H9 (cell line): ENCODE data around the gene CCKAR. TPM values are rescaled to one million over a fixed set of nuclear protein-coding genes. Genes with fewer than 3 reads are reported as not detected.

Source experiments
- DNase-seq: peaks from one replicate; pipeline ENCODE4 v3.0.0-alpha.2; 2017
- H2AFZ ChIP-seq: one replicate; pipeline ENCODE4 v1.6.1; 2013; ENCODE audit warnings: mild to moderate bottlenecking, low read length, control low read depth, moderate library complexity
- H2AK5ac ChIP-seq: 2 replicates; pipeline ENCODE4 v1.6.1; 2013; ENCODE audit warnings: low read length, control low read depth, mixed read lengths; ENCODE audit not compliant: insufficient read length
- H2BK120ac ChIP-seq: one replicate; pipeline ENCODE4 v1.6.1; 2013; ENCODE audit warnings: low read depth, mild to moderate bottlenecking, low read length, control low read depth, inconsistent platforms; ENCODE audit not compliant: poor library complexity, severe bottlenecking
- H2BK12ac ChIP-seq: 2 replicates; pipeline ENCODE4 v1.6.1; 2013; ENCODE audit warnings: low read length, control low read depth, mixed read lengths, low read depth; ENCODE audit not compliant: insufficient read length
- H2BK15ac ChIP-seq: 2 replicates; pipeline ENCODE4 v1.6.1; 2013; ENCODE audit warnings: low read depth, low read length, control low read depth
- H2BK20ac ChIP-seq: one replicate; pipeline ENCODE4 v1.6.1; 2013; ENCODE audit warnings: low read depth, mild to moderate bottlenecking, low read length, control low read depth, inconsistent platforms; ENCODE audit not compliant: poor library complexity, severe bottlenecking
- H2BK5ac ChIP-seq: 2 replicates; pipeline ENCODE4 v1.6.1; 2013; ENCODE audit warnings: low read length, control low read depth, mixed read lengths; ENCODE audit not compliant: insufficient read length
- H3K14ac ChIP-seq: 2 replicates; pipeline ENCODE4 v1.6.1; 2013; ENCODE audit warnings: low read length, control low read depth; ENCODE audit not compliant: insufficient read depth
- H3K18ac ChIP-seq: 2 replicates; pipeline ENCODE4 v1.6.1; 2013; ENCODE audit warnings: low read depth, mild to moderate bottlenecking, mixed read lengths, low read length, control low read depth; ENCODE audit not compliant: insufficient read length
- H3K23ac ChIP-seq: 2 replicates; pipeline ENCODE4 v1.6.1; 2013; ENCODE audit warnings: low read length, control low read depth, mixed read lengths, low read depth; ENCODE audit not compliant: insufficient read length
- H3K23me2 ChIP-seq: 2 replicates; pipeline ENCODE4 v1.6.1; 2013; ENCODE audit warnings: low read depth, mild to moderate bottlenecking, mixed read lengths, low read length, control low read depth; ENCODE audit not compliant: insufficient read length, poor library complexity, severe bottlenecking
- H3K27ac ChIP-seq: 2 replicates; pipeline ENCODE4 v1.5.1; 2013; ENCODE audit warnings: low read length, control low read depth, mixed read lengths, low read depth; ENCODE audit not compliant: insufficient read length
- H3K27me3 ChIP-seq: 2 replicates; pipeline ENCODE4 v1.6.1; 2013; ENCODE audit warnings: low read length, control low read depth, inconsistent platforms; ENCODE audit not compliant: insufficient read depth
- H3K4ac ChIP-seq: 2 replicates; pipeline ENCODE4 v1.6.1; 2013; ENCODE audit warnings: low read depth, mild to moderate bottlenecking, control low read depth, inconsistent platforms, low read length, moderate library complexity
- H3K4me1 ChIP-seq: 2 replicates; pipeline ENCODE4 v1.6.1; 2013; ENCODE audit warnings: low read length, control low read depth, inconsistent platforms; ENCODE audit not compliant: insufficient read depth
- H3K4me2 ChIP-seq: 2 replicates; pipeline ENCODE4 v1.6.1; 2013; ENCODE audit warnings: low read length, control low read depth, mixed read lengths; ENCODE audit not compliant: insufficient read length, insufficient read depth
- H3K56ac ChIP-seq: 2 replicates; pipeline ENCODE4 v1.6.1; 2013; ENCODE audit warnings: low read depth, mild to moderate bottlenecking, mixed read lengths, low read length, control low read depth; ENCODE audit not compliant: insufficient read length
- H3K79me1 ChIP-seq: 2 replicates; pipeline ENCODE4 v1.6.1; 2013; ENCODE audit warnings: low read depth, mild to moderate bottlenecking, moderate library complexity, low read length, control low read depth, inconsistent platforms; ENCODE audit not compliant: insufficient read depth, poor library complexity, severe bottlenecking
- H3K79me2 ChIP-seq: 2 replicates; pipeline ENCODE4 v1.6.1; 2013; ENCODE audit warnings: low read length, control low read depth, inconsistent platforms; ENCODE audit not compliant: insufficient read depth
- H3K9ac ChIP-seq: 2 replicates; pipeline ENCODE4 v1.6.1; 2013; ENCODE audit warnings: low read length, control low read depth, mixed read lengths; ENCODE audit not compliant: insufficient read length; ENCODE audit errors: extremely low read depth
- H3K9me3 ChIP-seq: one replicate; pipeline ENCODE4 v1.6.1; 2013; ENCODE audit warnings: low read depth, low read length, inconsistent platforms; ENCODE audit not compliant: control insufficient read depth
- H3T11ph ChIP-seq: one replicate; pipeline ENCODE4 v1.6.1; 2013; ENCODE audit warnings: mild to moderate bottlenecking, low read length, control low read depth, inconsistent platforms
- H4K20me1 ChIP-seq: one replicate; pipeline ENCODE4 v1.6.1; 2013; ENCODE audit not compliant: control insufficient read depth, insufficient read length, insufficient read depth
- H4K5ac ChIP-seq: 2 replicates; pipeline ENCODE4 v1.6.1; 2013; ENCODE audit warnings: low read depth, mild to moderate bottlenecking, mixed read lengths, low read length, control low read depth; ENCODE audit not compliant: insufficient read length
- H4K8ac ChIP-seq: replicated peaks from 2 replicates; pipeline ENCODE4 v1.6.1; 2013; ENCODE audit warnings: low read length, control low read depth, mixed read lengths, low read depth; ENCODE audit not compliant: insufficient read length
- H4K91ac ChIP-seq: 2 replicates; pipeline ENCODE4 v1.6.1; 2013; ENCODE audit warnings: low read depth, mild to moderate bottlenecking, moderate library complexity, mixed read lengths, low read length, control low read depth; ENCODE audit not compliant: insufficient read length
- H3K27ac Mint-ChIP-seq, 3 experiments: 2 replicates in 2 of 3; 3 replicates in 1 of 3; pipeline ENCODE4 v1.8.0; 2020 to 2021; ENCODE audit warnings: mixed read lengths in 3 of 3, mild to moderate bottlenecking in 1 of 3, moderate library complexity in 1 of 3
- H3K27me3 Mint-ChIP-seq: 2 replicates; pipeline ENCODE4 v1.8.0; 2021; ENCODE audit warnings: low read depth, mild to moderate bottlenecking, moderate library complexity, mixed read lengths
- H3K36me3 Mint-ChIP-seq, 3 experiments: 2 replicates in 2 of 3; 3 replicates in 1 of 3; pipeline ENCODE4 v1.8.0; 2020 to 2021; ENCODE audit warnings: low read depth in 3 of 3, mixed read lengths in 3 of 3; ENCODE audit not compliant: insufficient read depth in 1 of 3
- H3K4me1 Mint-ChIP-seq, 2 experiments: 2 replicates each; pipeline ENCODE4 v1.8.0; 2020; ENCODE audit warnings: mixed read lengths in 2 of 2
- H3K4me3 Mint-ChIP-seq, 2 experiments: 2 replicates in 1 of 2; 3 replicates in 1 of 2; pipeline ENCODE4 v1.8.0; 2020 to 2021; ENCODE audit warnings: mild to moderate bottlenecking in 2 of 2, mixed read lengths in 2 of 2, moderate library complexity in 1 of 2
- H3K9me3 Mint-ChIP-seq, 2 experiments: 2 replicates in 1 of 2; 3 replicates in 1 of 2; pipeline ENCODE4 v1.8.0; 2020; ENCODE audit warnings: mild to moderate bottlenecking in 2 of 2, mixed read lengths in 2 of 2, moderate library complexity in 1 of 2
- CTCF ChIP-seq: fragments of 200-600 bp; sonication (generic); conservative IDR thresholded peaks from 3 replicates; pipeline ENCODE4 v1.8.0; 2021; ENCODE audit warnings: antibody characterized with exemption, mild to moderate bottlenecking
- WGBS: extraction: QIAGEN DNeasy Blood & Tissue Kit; methylation state at CpG from one replicate; pipeline ENCODE4 v1.1.7; 2013; ENCODE audit warnings: missing lambda C conversion rate, low lambda C conversion rate, mixed read lengths; ENCODE audit not compliant: insufficient read length; ENCODE audit errors: extremely low coverage; 5-methylcytosine and 5-hydroxymethylcytosine counted together
- total RNA-seq: library from RNA; stranded (reverse); gene quantifications from 2 replicates; pipeline ENCODE4 v1.2.1, GENCODE V29; 2021

The CCKAR gene
- total RNA-seq, 1 experiment from 2014 or later = not detected

DNA sequence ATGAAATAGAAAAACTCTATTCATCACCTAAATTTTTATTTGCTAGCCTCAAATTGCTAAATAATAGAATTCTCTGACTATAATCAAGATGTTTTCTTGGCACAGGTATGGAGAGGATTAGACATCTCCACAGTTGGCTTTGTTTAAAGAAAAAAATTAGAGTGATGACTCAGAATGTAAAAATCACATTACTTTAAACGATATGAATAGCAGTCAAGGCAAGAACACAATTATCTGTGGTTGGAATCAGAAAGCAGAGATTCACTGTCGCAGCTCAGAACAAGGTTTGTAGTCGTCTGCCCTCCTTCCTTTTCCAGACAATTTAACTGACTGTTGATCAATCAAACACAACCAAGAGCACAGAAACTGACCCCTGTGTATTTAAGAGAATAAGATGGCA, 32.2 kb upstream of the CCKAR start:
- H2BK5ac ChIP-seq = no peak overlapping the region
- Mint-ChIP-seq H3K9me3 (no peaks in the 10 kb centered on the region), H3K27ac (no peak overlapping the region), H3K4me3 (no peak overlapping the region), H3K27me3 (no peaks in the 10 kb centered on the region; the same call in 1 of the 2 replicates), H3K4me1 (no peaks in the 10 kb centered on the region), H3K36me3 (no peaks in the 10 kb centered on the region)
- H2AK5ac ChIP-seq = no peak overlapping the region
- H4K91ac ChIP-seq = no peak overlapping the region
- TF ChIP-seq CTCF = no peak
- no peak overlapping the region for H2BK12ac ChIP-seq
- no peak overlapping the region for H3K9ac ChIP-seq
- H4K8ac ChIP-seq = no peak overlapping the region
- H4K5ac ChIP-seq = no peak overlapping the region
- no peaks in the 10 kb centered on the region for H3K4me1 ChIP-seq
- H2AFZ ChIP-seq = no peak overlapping the region
- no peaks in the 10 kb centered on the region for H3K23me2 ChIP-seq
- H3K4ac ChIP-seq = no peak overlapping the region
- H2BK15ac ChIP-seq = no peak overlapping the region
- no peak overlapping the region for H3K18ac ChIP-seq
- H2BK20ac ChIP-seq = no peak overlapping the region
- no peak for DNase-seq
- H3K23ac ChIP-seq = no peak overlapping the region
- H3K4me2 ChIP-seq = no peak overlapping the region
- no peak overlapping the region for H3K27ac ChIP-seq
- no peak overlapping the region for H3T11ph ChIP-seq
- H3K79me1 ChIP-seq = no peaks in the 10 kb centered on the region
- H2BK120ac ChIP-seq = no peak overlapping the region
- H3K79me2 ChIP-seq = no peaks in the 10 kb centered on the region
- no peaks in the 10 kb centered on the region for H4K20me1 ChIP-seq
- H3K27me3 ChIP-seq = no peaks in the 10 kb centered on the region
- no peak overlapping the region for H3K56ac ChIP-seq
- H3K14ac ChIP-seq = no peak overlapping the region
- no peaks in the 10 kb centered on the region for H3K9me3 ChIP-seq
- no CpG with 5 or more reads among the region's 3 CpGs for WGBS
